Neural progenitor cell (in vitro differentiated cells): ENCODE data around the gene TCF4. TPM values are rescaled to one million over a fixed set of nuclear protein-coding genes. Genes with fewer than 3 reads are reported as not detected.

Experiments used
- DNase-seq: peaks from one replicate; pipeline ENCODE4 v3.0.0-alpha.2; 2016; ENCODE audit warnings: low spot score
- H2AFZ ChIP-seq: fragments of 200-600 bp; sonication (generic); replicated peaks from 2 replicates; pipeline ENCODE4 v1.6.1; 2016; ENCODE audit warnings: antibody characterized with exemption
- H3F3A ChIP-seq: fragments of 200-600 bp; sonication (generic); 2 replicates; pipeline ENCODE4 v1.6.1; 2016; ENCODE audit warnings: antibody characterized with exemption, low read depth
- H3K27ac ChIP-seq: fragments of 200-600 bp; sonication (generic); 2 replicates; pipeline ENCODE4 v1.5.1; 2016; ENCODE audit warnings: mild to moderate bottlenecking
- H3K27me3 ChIP-seq: fragments of 200-600 bp; sonication (generic); 2 replicates; pipeline ENCODE4 v1.6.1; 2016; ENCODE audit warnings: mild to moderate bottlenecking, moderate library complexity
- H3K36me3 ChIP-seq: fragments of 200-600 bp; sonication (generic); 2 replicates; pipeline ENCODE4 v1.5.1; 2016
- H3K4me1 ChIP-seq: fragments of 200-600 bp; sonication (generic); 2 replicates; pipeline ENCODE4 v1.6.1; 2016; ENCODE audit warnings: mixed run types
- H3K4me2 ChIP-seq: fragments of 200-600 bp; sonication (generic); 2 replicates; pipeline ENCODE4 v1.6.1; 2016
- H3K4me3 ChIP-seq: fragments of 200-600 bp; sonication (generic); 2 replicates; pipeline ENCODE4 v1.5.1; 2016
- H3K79me2 ChIP-seq: fragments of 200-600 bp; sonication (generic); 2 replicates; pipeline ENCODE4 v1.6.1; 2016; ENCODE audit warnings: low read depth
- H3K9ac ChIP-seq: fragments of 200-600 bp; sonication (generic); 2 replicates; pipeline ENCODE4 v1.6.1; 2016
- H3K9me3 ChIP-seq: fragments of 200-600 bp; sonication (generic); 2 replicates; pipeline ENCODE4 v1.5.1; 2016; ENCODE audit warnings: low read depth
- H4K20me1 ChIP-seq: fragments of 200-600 bp; sonication (generic); 2 replicates; pipeline ENCODE4 v1.6.1; 2016; ENCODE audit warnings: low read depth
- H3K27ac Mint-ChIP-seq: 3 replicates; pipeline ENCODE4 v1.8.0; 2021; ENCODE audit warnings: mixed read lengths
- H3K27me3 Mint-ChIP-seq: 2 replicates; pipeline ENCODE4 v1.8.0; 2022; ENCODE audit warnings: low read depth, mild to moderate bottlenecking, inconsistent platforms, moderate library complexity, mixed read lengths; ENCODE audit not compliant: insufficient read depth
- H3K36me3 Mint-ChIP-seq: 3 replicates; pipeline ENCODE4 v1.8.0; 2021; ENCODE audit warnings: mixed read lengths
- H3K4me1 Mint-ChIP-seq: 3 replicates; pipeline ENCODE4 v1.8.0; 2021; ENCODE audit warnings: mixed read lengths
- H3K4me3 Mint-ChIP-seq: 3 replicates; pipeline ENCODE4 v1.8.0; 2021; ENCODE audit warnings: mild to moderate bottlenecking, moderate library complexity, mixed read lengths
- H3K9me3 Mint-ChIP-seq: 3 replicates; pipeline ENCODE4 v1.8.0; 2020; ENCODE audit warnings: mixed read lengths
- EZH2 ChIP-seq: fragments of 200-600 bp; sonication (generic); IDR thresholded peaks from 2 replicates; pipeline ENCODE4 v1.6.1; 2017; ENCODE audit warnings: antibody characterized with exemption, mild to moderate bottlenecking, moderate library complexity
- EZH2phosphoT487 ChIP-seq: fragments of 200-600 bp; sonication (generic); IDR thresholded peaks from 2 replicates; pipeline ENCODE4 v1.6.1; 2017; ENCODE audit warnings: antibody characterized with exemption
- total RNA-seq: library from RNA; depleted of rRNA; stranded (reverse); fragments of >200 nt; gene quantifications from 2 replicates; pipeline ENCODE4 v1.2.3, GENCODE V29; 2015; ENCODE audit warnings: low replicate concordance
- TF ChIP-seq, protein P1 (sequence below): fragments of 200-600 bp; sonication (generic); IDR thresholded peaks from 2 replicates; pipeline ENCODE4 v1.5.1; 2017; ENCODE audit warnings: antibody characterized with exemption, mild to moderate bottlenecking

The TCF4 gene
- total RNA-seq, 1 donor from 2014 or later: 161 TPM

DNA sequence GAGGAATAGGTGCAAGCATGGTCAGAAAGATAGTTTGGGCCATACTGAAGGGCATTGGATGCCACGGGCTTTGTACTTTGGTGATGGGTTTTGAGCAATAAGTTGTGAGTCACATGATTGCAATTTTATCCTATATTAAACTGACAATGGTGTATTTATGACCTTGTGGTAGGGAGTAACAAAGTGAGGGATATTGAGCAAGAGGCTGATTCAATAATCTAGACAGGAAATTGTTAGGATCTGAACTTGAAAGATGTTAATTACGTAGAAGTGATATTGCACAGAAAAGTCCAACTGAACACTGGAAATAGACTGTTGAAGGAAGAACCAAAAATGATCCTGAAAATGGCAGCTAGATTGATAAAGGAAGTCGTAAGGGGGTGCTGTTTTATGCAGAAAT is 46.6 kb upstream of the TCF4 start:
- no peak for DNase-seq
- Mint-ChIP-seq H3K9me3 (peaks cover 1% of the 10 kb centered on the region), H3K36me3 (no peaks in the 10 kb centered on the region), H3K4me3 (no peak overlapping the region), H3K4me1 (no peaks in the 10 kb centered on the region), H3K27me3 (no peaks in the 10 kb centered on the region), H3K27ac (no peak overlapping the region)
- Histone ChIP-seq H4K20me1 (no peaks in the 10 kb centered on the region), H3K4me2 (no peak overlapping the region), H3K9ac (no peak overlapping the region), H3K9me3 (no peaks in the 10 kb centered on the region), H3K4me1 (no peaks in the 10 kb centered on the region), H3K27ac (no peak overlapping the region), H3K27me3 (no peaks in the 10 kb centered on the region), H3K4me3 (no peak overlapping the region), H3F3A (no peaks in the 10 kb centered on the region), H2AFZ (no peak overlapping the region), H3K79me2 (no peaks in the 10 kb centered on the region), H3K36me3 (no peaks in the 10 kb centered on the region)
- no peak for TF ChIP-seq EZH2
- TF ChIP-seq, protein P1, sequence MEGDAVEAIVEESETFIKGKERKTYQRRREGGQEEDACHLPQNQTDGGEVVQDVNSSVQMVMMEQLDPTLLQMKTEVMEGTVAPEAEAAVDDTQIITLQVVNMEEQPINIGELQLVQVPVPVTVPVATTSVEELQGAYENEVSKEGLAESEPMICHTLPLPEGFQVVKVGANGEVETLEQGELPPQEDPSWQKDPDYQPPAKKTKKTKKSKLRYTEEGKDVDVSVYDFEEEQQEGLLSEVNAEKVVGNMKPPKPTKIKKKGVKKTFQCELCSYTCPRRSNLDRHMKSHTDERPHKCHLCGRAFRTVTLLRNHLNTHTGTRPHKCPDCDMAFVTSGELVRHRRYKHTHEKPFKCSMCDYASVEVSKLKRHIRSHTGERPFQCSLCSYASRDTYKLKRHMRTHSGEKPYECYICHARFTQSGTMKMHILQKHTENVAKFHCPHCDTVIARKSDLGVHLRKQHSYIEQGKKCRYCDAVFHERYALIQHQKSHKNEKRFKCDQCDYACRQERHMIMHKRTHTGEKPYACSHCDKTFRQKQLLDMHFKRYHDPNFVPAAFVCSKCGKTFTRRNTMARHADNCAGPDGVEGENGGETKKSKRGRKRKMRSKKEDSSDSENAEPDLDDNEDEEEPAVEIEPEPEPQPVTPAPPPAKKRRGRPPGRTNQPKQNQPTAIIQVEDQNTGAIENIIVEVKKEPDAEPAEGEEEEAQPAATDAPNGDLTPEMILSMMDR: no peak
- no peak for TF ChIP-seq EZH2phosphoT487

- no peaks in the 10 kb centered on the region for H3K36me3 Mint-ChIP-seq
- Histone ChIP-seq H3F3A (no peaks in the 10 kb centered on the region), H3K9ac (no peak overlapping the region), H2AFZ (no peak overlapping the region), H3K4me3 (no peak overlapping the region), H3K27ac (no peak overlapping the region), H4K20me1 (no peaks in the 10 kb centered on the region), H3K79me2 (no peaks in the 10 kb centered on the region), H3K36me3 (no peaks in the 10 kb centered on the region), H3K27me3 (no peaks in the 10 kb centered on the region), H3K4me2 (no peak overlapping the region), H3K9me3 (no peaks in the 10 kb centered on the region), H3K4me1 (no peaks in the 10 kb centered on the region)
- no peak overlapping the region for H3K4me3 Mint-ChIP-seq
- H3K9me3 Mint-ChIP-seq: no peaks in the 10 kb centered on the region
- no peak for DNase-seq
- no peak overlapping the region for H3K27ac Mint-ChIP-seq
- no peaks in the 10 kb centered on the region for H3K27me3 Mint-ChIP-seq
- no peaks in the 10 kb centered on the region for H3K4me1 Mint-ChIP-seq
- TF ChIP-seq EZH2 (no peak), EZH2phosphoT487 (no peak)
- TF ChIP-seq, protein P1: no peak
Observed at GRCh38 chr18:55633032-55633431, 45.0 kb upstream of the TCF4 start.

DNA sequence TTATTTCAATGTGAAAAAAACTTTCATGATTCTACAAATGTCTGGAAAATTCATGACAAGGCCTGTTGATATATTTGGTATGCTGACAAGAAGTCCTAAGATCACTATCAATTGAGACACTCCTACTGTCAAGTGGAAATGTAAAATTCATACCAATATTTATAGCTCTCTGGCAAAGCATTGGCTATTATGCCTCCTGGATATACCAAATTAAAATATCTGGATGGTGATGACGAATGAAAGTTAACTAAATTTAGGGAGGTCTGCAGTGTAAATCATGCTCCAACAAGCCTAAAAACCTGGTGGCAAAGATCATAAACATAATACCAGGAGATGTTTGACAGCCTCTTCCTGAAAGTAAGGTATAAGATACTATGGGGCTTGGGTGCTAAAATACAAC is 41.1 kb upstream of the TCF4 start:
- H3K9me3 ChIP-seq: no peaks in the 10 kb centered on the region
- no peak for DNase-seq
- H3K4me1 ChIP-seq: no peaks in the 10 kb centered on the region
- Mint-ChIP-seq H3K27me3 (peaks cover 2% of the 10 kb centered on the region), H3K4me3 (no peak overlapping the region), H3K4me1 (no peaks in the 10 kb centered on the region), H3K36me3 (no peaks in the 10 kb centered on the region), H3K27ac (no peak overlapping the region), H3K9me3 (no peaks in the 10 kb centered on the region)
- TF ChIP-seq, protein P1: no peak
- TF ChIP-seq EZH2: no peak
- TF ChIP-seq EZH2phosphoT487: no peak
- no peaks in the 10 kb centered on the region for H3F3A ChIP-seq
- H3K36me3 ChIP-seq: no peaks in the 10 kb centered on the region
- no peak overlapping the region for H3K4me3 ChIP-seq
- H2AFZ ChIP-seq: no peak overlapping the region
- H4K20me1 ChIP-seq: no peaks in the 10 kb centered on the region
- no peaks in the 10 kb centered on the region for H3K27me3 ChIP-seq
- H3K79me2 ChIP-seq: no peaks in the 10 kb centered on the region
- no peak overlapping the region for H3K27ac ChIP-seq
- H3K9ac ChIP-seq: no peak overlapping the region
- H3K4me2 ChIP-seq: no peak overlapping the region
